Breast epithelium (tissue), 4 donors: Measurements from ENCODE around the gene PIK3CD. TPM values are rescaled to one million over a fixed set of nuclear protein-coding genes. Genes with fewer than 3 reads are reported as not detected.
"Not testable (repeated sequence)": the region's sequence is repeated elsewhere in the genome, so short reads cannot be mapped to it uniquely, and the experiment has no call there.

Experiments used
- DNase-seq, 2 donors: peaks; one replicate each; pipeline ENCODE4 v3.0.0-alpha.2; 2019; ENCODE audit warnings: low spot score in 2 of 2
- H3K27ac ChIP-seq, 2 donors: fragments of 200-600 bp; sonication (generic) in 1 of 2; one replicate each; pipeline ENCODE4 v1.5.1; 2016 to 2019; ENCODE audit warnings: mild to moderate bottlenecking in 1 of 2
- H3K27me3 ChIP-seq, 2 donors: fragments of 200-600 bp; sonication (generic) in 1 of 2; one replicate each; pipeline versions ENCODE4 v1.5.1 to v1.6.0; 2017 to 2019; ENCODE audit warnings: control low read depth in 1 of 2, mild to moderate bottlenecking in 1 of 2
- H3K36me3 ChIP-seq: fragments of 200-600 bp; one replicate; pipeline ENCODE4 v1.5.1; 2019
- H3K4me1 ChIP-seq, 2 donors: fragments of 200-600 bp; sonication (generic); one replicate each; pipeline ENCODE4 v1.5.1; 2016 to 2019; ENCODE audit warnings: control low read depth in 1 of 2
- H3K4me3 ChIP-seq, 3 donors: fragments of 200-600 bp; sonication (generic); 1 replicate in 2 of 3; 2 replicates in 1 of 3; pipeline ENCODE4 v1.5.1; 2016 to 2019; ENCODE audit warnings: mild to moderate bottlenecking in 3 of 3, moderate library complexity in 2 of 3
- H3K9me3 ChIP-seq, 2 donors: fragments of 200-600 bp; sonication (generic) in 1 of 2; one replicate each; pipeline ENCODE4 v1.5.1; 2016 to 2019; ENCODE audit warnings: control low read depth in 1 of 2
- POLR2A ChIP-seq: fragments of 450-650 bp; IDR thresholded peaks from one replicate; pipeline ENCODE4 v1.6.1; 2016; ENCODE audit warnings: antibody characterized with exemption, mild to moderate bottlenecking, moderate library complexity
- POLR2AphosphoS5 ChIP-seq, 3 donors: sonication (generic); formaldehyde crosslinking; IDR thresholded peaks; one replicate each; pipeline ENCODE4 v1.6.1; 2017; ENCODE audit warnings: antibody characterized with exemption in 3 of 3
- intact Hi-C: fragments of 100-400 bp; cut with DNase I; formaldehyde crosslinking; loops from one replicate; pipeline ENCODE4 v1.15.1; 2023; ENCODE audit warnings: low total_unique reads
- total RNA-seq, 3 donors: library from RNA; depleted of rRNA; stranded (reverse); fragments of >200 nt; gene quantifications; one replicate each; pipeline ENCODE4 v1.1.0, GENCODE V29; 2016
- TF ChIP-seq, protein P1 (sequence below), 3 donors: fragments of 450-650 bp; IDR thresholded peaks; one replicate each; pipeline ENCODE4 v1.5.1; 2016 to 2017; ENCODE audit warnings: antibody characterized with exemption in 3 of 3, mild to moderate bottlenecking in 3 of 3, moderate library complexity in 3 of 3

PIK3CD gene
- total RNA-seq, 3 donors from 2014 or later = 8.2 to 12.1 (median 11.9) TPM

DNA sequence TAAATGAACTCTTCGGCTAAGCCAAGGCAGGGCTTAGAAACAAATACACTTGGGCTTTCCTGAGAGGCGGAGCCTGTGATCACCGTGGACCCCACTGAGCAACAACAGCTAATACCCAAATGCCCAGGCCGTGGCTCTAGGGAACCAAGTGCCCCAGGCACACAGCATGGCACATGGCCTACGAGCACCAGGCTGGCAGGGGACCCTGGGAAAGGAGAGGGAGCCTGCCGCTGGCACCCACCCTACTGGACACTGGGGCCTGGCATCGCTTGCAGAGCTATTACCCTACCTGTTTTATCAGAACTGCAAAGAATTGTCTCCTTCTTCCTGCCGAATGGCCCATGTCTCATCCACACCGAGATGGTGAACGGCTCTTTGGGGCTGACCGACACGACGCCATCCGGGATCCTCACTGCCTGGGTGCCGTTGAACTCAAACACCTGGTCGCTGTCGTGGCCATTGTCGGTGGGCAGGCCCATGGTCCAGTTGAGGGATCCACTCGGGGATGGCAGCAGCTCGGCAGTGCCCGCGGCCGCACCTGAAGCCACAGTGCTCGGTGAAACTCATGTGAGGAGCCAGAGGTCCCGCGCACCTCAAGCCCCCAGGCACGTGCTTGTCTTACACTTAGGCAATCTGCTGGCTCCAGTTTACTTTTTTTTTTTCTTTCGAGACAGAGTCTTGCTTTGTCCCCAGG is 92.7 kb downstream of the PIK3CD start:
- TF ChIP-seq POLR2AphosphoS5 (IDR thresholded peaks at IDR 0.05) (no peak), POLR2A (no peak)
- TF ChIP-seq, protein P1, sequence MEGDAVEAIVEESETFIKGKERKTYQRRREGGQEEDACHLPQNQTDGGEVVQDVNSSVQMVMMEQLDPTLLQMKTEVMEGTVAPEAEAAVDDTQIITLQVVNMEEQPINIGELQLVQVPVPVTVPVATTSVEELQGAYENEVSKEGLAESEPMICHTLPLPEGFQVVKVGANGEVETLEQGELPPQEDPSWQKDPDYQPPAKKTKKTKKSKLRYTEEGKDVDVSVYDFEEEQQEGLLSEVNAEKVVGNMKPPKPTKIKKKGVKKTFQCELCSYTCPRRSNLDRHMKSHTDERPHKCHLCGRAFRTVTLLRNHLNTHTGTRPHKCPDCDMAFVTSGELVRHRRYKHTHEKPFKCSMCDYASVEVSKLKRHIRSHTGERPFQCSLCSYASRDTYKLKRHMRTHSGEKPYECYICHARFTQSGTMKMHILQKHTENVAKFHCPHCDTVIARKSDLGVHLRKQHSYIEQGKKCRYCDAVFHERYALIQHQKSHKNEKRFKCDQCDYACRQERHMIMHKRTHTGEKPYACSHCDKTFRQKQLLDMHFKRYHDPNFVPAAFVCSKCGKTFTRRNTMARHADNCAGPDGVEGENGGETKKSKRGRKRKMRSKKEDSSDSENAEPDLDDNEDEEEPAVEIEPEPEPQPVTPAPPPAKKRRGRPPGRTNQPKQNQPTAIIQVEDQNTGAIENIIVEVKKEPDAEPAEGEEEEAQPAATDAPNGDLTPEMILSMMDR (IDR thresholded peaks at IDR 0.05) = no peak
- no peaks in the 10 kb centered on the region for H3K9me3 ChIP-seq
- H3K4me1 ChIP-seq = no peaks in the 10 kb centered on the region
- no peak overlapping the region for H3K27ac ChIP-seq
- H3K36me3 ChIP-seq = peaks cover 15% of the 10 kb centered on the region
- intact Hi-C loops = no loop called here
- H3K27me3 ChIP-seq = no peaks in the 10 kb centered on the region
- H3K4me3 ChIP-seq = no peak overlapping the region
- DNase-seq = no peak

DNA sequence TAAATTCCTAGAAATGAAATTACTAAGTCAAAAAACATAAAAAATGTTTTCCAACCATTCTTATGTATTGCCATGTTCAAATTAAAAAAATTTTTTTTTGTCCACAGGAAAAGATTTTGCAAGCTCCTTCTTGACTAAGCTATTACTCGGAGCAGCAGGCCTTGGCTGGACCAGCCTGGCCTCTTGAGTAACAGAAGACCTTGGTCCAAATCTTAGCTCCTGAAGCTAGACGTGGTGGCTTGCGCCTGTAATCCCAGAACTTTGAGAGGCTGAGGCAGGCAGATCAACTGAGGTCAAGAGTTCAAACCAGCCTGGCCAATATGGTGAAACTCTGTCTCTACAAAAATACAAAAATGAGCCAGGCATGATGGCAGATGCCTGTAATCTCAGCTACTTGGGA is 94.7 kb downstream of the PIK3CD start:
- TF ChIP-seq POLR2AphosphoS5 (IDR thresholded peaks at IDR 0.05) (no peak), POLR2A (no peak)
- TF ChIP-seq, protein P1 (IDR thresholded peaks at IDR 0.05) = no peak
- Histone ChIP-seq H3K27ac (no peak overlapping the region), H3K36me3 (peaks cover 8% of the 10 kb centered on the region), H3K4me1 (no peaks in the 10 kb centered on the region), H3K4me3 (no peak overlapping the region), H3K27me3 (no peaks in the 10 kb centered on the region), H3K9me3 (no peaks in the 10 kb centered on the region)
- intact Hi-C loops = no loop called here
- DNase-seq = no peak

DNA sequence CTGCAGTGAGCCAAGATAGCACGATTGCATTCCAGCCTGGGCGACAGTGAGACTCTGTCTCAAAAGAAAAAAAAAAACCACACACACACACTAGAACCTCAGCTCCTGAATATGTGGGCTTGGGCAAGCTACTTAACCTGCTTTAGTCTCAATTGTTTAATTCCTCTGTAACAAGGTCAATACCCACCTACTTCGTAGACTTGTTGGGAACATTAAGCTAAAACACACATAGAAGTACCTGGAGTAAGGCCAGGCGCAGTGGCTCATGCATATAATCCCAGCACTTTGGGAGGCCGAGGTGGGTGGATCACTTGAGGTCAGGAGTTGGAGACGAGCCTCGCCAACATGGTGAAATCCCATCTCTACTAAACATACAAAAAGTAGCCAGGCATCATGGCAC is 95.1 kb downstream of the PIK3CD start:
- Histone ChIP-seq H3K27me3 (no peaks in the 10 kb centered on the region), H3K27ac (no peak overlapping the region), H3K4me1 (no peaks in the 10 kb centered on the region), H3K4me3 (no peak overlapping the region), H3K36me3 (peaks cover 8% of the 10 kb centered on the region), H3K9me3 (no peaks in the 10 kb centered on the region)
- DNase-seq = no peak
- intact Hi-C loops = no loop called here
- TF ChIP-seq, protein P1 (IDR thresholded peaks at IDR 0.05) = no peak
- TF ChIP-seq POLR2A (no peak), POLR2AphosphoS5 (IDR thresholded peaks at IDR 0.05) (no peak)

DNA sequence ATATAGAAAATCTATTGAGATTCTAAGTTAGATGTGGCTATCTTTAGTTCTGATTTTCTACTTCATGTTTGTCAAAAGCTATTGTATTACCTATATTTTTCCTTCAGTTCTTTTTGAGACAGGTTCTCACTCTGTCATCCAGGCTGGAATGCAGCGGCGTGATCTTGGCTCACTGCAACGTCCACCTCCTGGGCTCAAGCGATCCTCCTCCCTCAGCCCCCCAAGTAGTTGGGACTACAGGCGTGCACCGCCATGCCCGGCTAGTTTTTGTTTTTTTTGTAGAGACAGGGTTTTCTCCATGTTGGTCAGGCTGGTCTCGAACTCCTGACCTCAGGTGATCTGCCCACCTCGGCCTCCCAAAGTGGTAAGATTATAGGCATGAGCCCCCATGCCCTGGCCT is 96.9 kb downstream of the PIK3CD start:
- H3K36me3 ChIP-seq, H3K27ac ChIP-seq, H3K4me3 ChIP-seq, H3K4me1 ChIP-seq, intact Hi-C loops, DNase-seq, H3K27me3 ChIP-seq, H3K9me3 ChIP-seq: not testable (repeated sequence)

DNA sequence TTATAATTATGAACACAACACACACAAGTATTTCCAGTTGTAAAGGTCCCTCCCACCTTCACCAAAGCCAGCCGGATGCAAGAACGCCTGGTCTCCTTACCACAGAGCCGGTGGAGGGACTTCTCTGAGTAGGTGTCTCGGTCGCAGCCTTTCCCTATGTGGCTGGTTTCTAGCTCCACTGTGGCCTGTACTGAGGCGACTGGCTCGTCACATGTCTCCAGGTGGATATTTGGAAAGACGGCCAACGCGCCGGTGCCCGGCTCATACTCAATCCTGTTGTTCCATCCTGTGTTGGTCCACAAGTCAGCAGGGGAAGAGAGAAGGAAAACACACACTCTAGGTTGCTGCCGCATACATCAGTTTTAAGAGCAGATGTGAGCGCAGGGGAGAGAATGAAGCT is 97.8 kb downstream of the PIK3CD start:
- Histone ChIP-seq H3K9me3 (no peaks in the 10 kb centered on the region), H3K27ac (no peak overlapping the region), H3K4me1 (no peaks in the 10 kb centered on the region), H3K4me3 (no peak overlapping the region), H3K36me3 (peaks cover under 1% of the 10 kb centered on the region), H3K27me3 (no peaks in the 10 kb centered on the region)
- no peak for DNase-seq
- intact Hi-C loops = no loop called here
- TF ChIP-seq, protein P1 (IDR thresholded peaks at IDR 0.05) = no peak
- no peak for TF ChIP-seq POLR2AphosphoS5 (IDR thresholded peaks at IDR 0.05)
- TF ChIP-seq POLR2A = no peak
